Measurements from ENCODE around the gene UGT2B17. TPM values are rescaled to one million over a fixed set of nuclear protein-coding genes. Genes with fewer than 3 reads are reported as not detected.

UGT2B17 gene
- total and polyA plus RNA-seq, 10 of the 15 experiments (the other 5 are each of a cell fraction or from before 2014, with no cell fraction given) = 0.15 TPM; not detected in 9

- H3K4me2 ChIP-seq (ENCODE audit: control insufficient read depth, insufficient read depth) = no peak overlapping the region
- H3K4me3 ChIP-seq = no peak overlapping the region
- no peaks in the 10 kb centered on the region for H4K20me1 ChIP-seq (ENCODE audit: control insufficient read depth, insufficient read depth)
- no peak overlapping the region for H2AFZ ChIP-seq (ENCODE audit: control insufficient read depth, low read depth, low read length)
- in situ Hi-C loops (cut with MboI) (loop anchor here (25.0 kb wide), 2 partner anchors 116 to 516 kb away; no protein-coding TSS in a partner anchor), intact Hi-C loops (cut with micrococcal nuclease; ENCODE audit: unreplicated experiment) (no loop called here)
- SMC1A ChIA-PET (ENCODE audit: uncharacterized antibody, unreplicated experiment) = no interaction called here
- BruUV-seq (replicated peaks) = no TSS peak
- H3K9me3 ChIP-seq (replicated peaks; ENCODE audit: control insufficient read depth, insufficient read depth, low read length) = no peaks in the 10 kb centered on the region
- no peaks in the 10 kb centered on the region for H3K36me3 ChIP-seq (ENCODE audit: control insufficient read depth in 2 of 2, insufficient read depth in 2 of 2, low read length in 1 of 2)
- H3K9ac ChIP-seq (ENCODE audit: control insufficient read depth, insufficient read depth, low read length) = no peak overlapping the region
- no peaks in the 10 kb centered on the region for H3K27me3 ChIP-seq (replicated peaks in 1 of 2; ENCODE audit: control insufficient read depth in 2 of 2, insufficient read depth in 2 of 2, low read length in 1 of 2)
- no peaks in the 10 kb centered on the region for H3K79me2 ChIP-seq (ENCODE audit: control insufficient read depth, insufficient read depth, low read length)
- CTCF ChIA-PET = no interaction called here
- FAIRE-seq (no peak), DNase-seq (ENCODE audit: low read depth, low spot score) (no peak), ATAC-seq (no peak)
- POLR2A ChIA-PET = no interaction called here
- no peaks in the 10 kb centered on the region for H3K4me1 ChIP-seq (ENCODE audit: control insufficient read depth, insufficient read depth, low read length)
- H3K27ac ChIP-seq (ENCODE audit: control insufficient read depth, insufficient read depth) = no peak overlapping the region
- RAD21 ChIA-PET (ENCODE audit: unreplicated experiment) = no interaction called here
- WGBS (ENCODE audit: insufficient coverage, insufficient replicate concordance, low lambda C conversion rate, missing lambda C conversion rate) = no CpG with 5 or more reads among the region's 2 CpGs
- no peak for TF ChIP-seq RCOR1 (conservative IDR thresholded peaks at IDR 0.05; ENCODE audit: low read depth, low read length)
- TF ChIP-seq KAT2A (conservative IDR thresholded peaks at IDR 0.05; ENCODE audit: control insufficient read depth, low read depth, low read length) = no peak
- TF ChIP-seq SREBF1 (IDR thresholded peaks at IDR 0.05; ENCODE audit: low read length) = no peak
- no peak for TF ChIP-seq IKZF1 (conservative IDR thresholded peaks at IDR 0.05)
- TF ChIP-seq, protein P1, sequence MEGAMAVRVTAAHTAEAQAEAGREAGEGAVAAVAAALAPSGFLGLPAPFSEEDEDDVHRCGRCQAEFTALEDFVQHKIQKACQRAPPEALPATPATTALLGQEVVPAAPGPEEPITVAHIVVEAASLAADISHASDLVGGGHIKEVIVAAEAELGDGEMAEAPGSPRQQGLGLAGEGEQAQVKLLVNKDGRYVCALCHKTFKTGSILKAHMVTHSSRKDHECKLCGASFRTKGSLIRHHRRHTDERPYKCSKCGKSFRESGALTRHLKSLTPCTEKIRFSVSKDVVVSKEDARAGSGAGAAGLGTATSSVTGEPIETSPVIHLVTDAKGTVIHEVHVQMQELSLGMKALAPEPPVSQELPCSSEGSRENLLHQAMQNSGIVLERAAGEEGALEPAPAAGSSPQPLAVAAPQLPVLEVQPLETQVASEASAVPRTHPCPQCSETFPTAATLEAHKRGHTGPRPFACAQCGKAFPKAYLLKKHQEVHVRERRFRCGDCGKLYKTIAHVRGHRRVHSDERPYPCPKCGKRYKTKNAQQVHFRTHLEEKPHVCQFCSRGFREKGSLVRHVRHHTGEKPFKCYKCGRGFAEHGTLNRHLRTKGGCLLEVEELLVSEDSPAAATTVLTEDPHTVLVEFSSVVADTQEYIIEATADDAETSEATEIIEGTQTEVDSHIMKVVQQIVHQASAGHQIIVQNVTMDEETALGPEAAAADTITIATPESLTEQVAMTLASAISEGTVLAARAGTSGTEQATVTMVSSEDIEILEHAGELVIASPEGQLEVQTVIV (IDR thresholded peaks at IDR 0.05; ENCODE audit: borderline replicate concordance, partially characterized antibody) = no peak
- no peak for TF ChIP-seq RFX5 (IDR thresholded peaks at IDR 0.05; ENCODE audit: low read depth, low read length)
- TF ChIP-seq NFYB (IDR thresholded peaks at IDR 0.05; ENCODE audit: insufficient read depth, low read depth, low read length) = no peak
- no peak for TF ChIP-seq TCF12 (IDR thresholded peaks at IDR 0.05; ENCODE audit: low read depth, low read length)
- TF ChIP-seq SP1 (IDR thresholded peaks at IDR 0.05; ENCODE audit: low read depth, low read length) = no peak
- TF ChIP-seq POLR2AphosphoS2 (IDR thresholded peaks at IDR 0.05; ENCODE audit: low read depth, low read length) = no peak
- no peak for TF ChIP-seq NBN (IDR thresholded peaks at IDR 0.05)
- TF ChIP-seq, protein P2, sequence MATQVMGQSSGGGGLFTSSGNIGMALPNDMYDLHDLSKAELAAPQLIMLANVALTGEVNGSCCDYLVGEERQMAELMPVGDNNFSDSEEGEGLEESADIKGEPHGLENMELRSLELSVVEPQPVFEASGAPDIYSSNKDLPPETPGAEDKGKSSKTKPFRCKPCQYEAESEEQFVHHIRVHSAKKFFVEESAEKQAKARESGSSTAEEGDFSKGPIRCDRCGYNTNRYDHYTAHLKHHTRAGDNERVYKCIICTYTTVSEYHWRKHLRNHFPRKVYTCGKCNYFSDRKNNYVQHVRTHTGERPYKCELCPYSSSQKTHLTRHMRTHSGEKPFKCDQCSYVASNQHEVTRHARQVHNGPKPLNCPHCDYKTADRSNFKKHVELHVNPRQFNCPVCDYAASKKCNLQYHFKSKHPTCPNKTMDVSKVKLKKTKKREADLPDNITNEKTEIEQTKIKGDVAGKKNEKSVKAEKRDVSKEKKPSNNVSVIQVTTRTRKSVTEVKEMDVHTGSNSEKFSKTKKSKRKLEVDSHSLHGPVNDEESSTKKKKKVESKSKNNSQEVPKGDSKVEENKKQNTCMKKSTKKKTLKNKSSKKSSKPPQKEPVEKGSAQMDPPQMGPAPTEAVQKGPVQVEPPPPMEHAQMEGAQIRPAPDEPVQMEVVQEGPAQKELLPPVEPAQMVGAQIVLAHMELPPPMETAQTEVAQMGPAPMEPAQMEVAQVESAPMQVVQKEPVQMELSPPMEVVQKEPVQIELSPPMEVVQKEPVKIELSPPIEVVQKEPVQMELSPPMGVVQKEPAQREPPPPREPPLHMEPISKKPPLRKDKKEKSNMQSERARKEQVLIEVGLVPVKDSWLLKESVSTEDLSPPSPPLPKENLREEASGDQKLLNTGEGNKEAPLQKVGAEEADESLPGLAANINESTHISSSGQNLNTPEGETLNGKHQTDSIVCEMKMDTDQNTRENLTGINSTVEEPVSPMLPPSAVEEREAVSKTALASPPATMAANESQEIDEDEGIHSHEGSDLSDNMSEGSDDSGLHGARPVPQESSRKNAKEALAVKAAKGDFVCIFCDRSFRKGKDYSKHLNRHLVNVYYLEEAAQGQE (IDR thresholded peaks at IDR 0.05; ENCODE audit: low read depth, low read length) = no peak
- TF ChIP-seq E2F4 (IDR thresholded peaks at IDR 0.05; ENCODE audit: low read depth, low read length) = no peak
- no peak for TF ChIP-seq ZNF687 (IDR thresholded peaks at IDR 0.05)
- TF ChIP-seq CBFB (IDR thresholded peaks at IDR 0.05; ENCODE audit: low read depth) = no peak
Observed at GRCh38 chr4:68520985-68521384, 55.1 kb downstream of the UGT2B17 start.
